Keratinocyte (primary cell): Measurements from ENCODE around the gene ALG12.

Source experiments
- CTCF ChIP-seq, 3 experiments: IDR thresholded peaks in 1 of 3; conservative IDR thresholded peaks in 1 of 3; optimal IDR thresholded peaks in 1 of 3; 2 replicates in 2 of 3; 3 replicates in 1 of 3; pipeline versions ENCODE3 to v1.5.1; 2011; ENCODE audit warnings: low read length in 3 of 3, mild to moderate bottlenecking in 3 of 3, moderate library complexity in 2 of 3, control low read depth in 1 of 3, inconsistent platforms in 1 of 3; ENCODE audit not compliant: insufficient read depth in 2 of 3; ENCODE audit errors: extremely low read depth in 1 of 3
- EZH2 ChIP-seq: IDR thresholded peaks from one replicate; pipeline ENCODE4 v1.6.1; 2012; ENCODE audit warnings: inconsistent platforms, mild to moderate bottlenecking, low read length, moderate library complexity

- TF ChIP-seq CTCF (optimal IDR thresholded peaks at IDR 0.05 in 1 of 3, IDR thresholded peaks at IDR 0.05 in 1 of 3, conservative IDR thresholded peaks at IDR 0.05 in 1 of 3; ENCODE audit: extremely low read depth in 1 of 3, insufficient read depth in 2 of 3, low read length in 3 of 3): no peak
- TF ChIP-seq EZH2: no peak
These were observed 33.6 kb downstream of the ALG12 start for GRCh38 chr22:49884503-49885260.
